Stimulated activated naive CD8-positive, alpha-beta T cell treated with anti-CD3 and anti-CD28 coated beads, Interleukin-15, Interleukin-2, amounts not matched to agents 100 U/mL and 50 U/mL, for 24 hours (primary cell): ENCODE results near the gene FHIT.

Experiments
- ATAC-seq: fragments of 150-1000 bp; cut with Tn5 transposase; one replicate; pipeline ENCODE4 v1.10.0; 2021
- DNase-seq: peaks from one replicate; pipeline ENCODE4 v3.0.0; 2021

Gene FHIT

GRCh38 chr3:60399861-60400845, 851.1 kb downstream of the FHIT start:
- DNase-seq (no peak), ATAC-seq (no peak)

DNA sequence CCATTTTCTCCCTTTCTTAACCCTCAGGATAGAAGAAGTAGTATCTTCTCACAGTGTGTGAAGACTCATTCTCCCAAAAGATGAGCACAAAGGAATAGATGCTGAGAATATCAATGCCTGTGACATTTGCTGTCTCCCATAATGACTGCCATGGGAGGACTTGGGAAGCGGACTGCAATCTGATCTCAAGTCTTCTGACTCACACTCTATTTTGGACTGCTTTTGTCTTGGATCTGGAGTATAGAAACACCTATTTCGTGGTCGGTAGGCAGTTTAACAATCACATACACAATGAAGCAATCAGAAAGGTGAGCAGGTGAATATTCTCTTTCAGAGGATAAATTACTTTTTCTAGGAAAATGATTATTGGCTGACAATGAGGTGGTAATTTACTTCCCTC, 852.0 kb downstream of the FHIT start:
- no peak for DNase-seq
- ATAC-seq, result no peak

DNA sequence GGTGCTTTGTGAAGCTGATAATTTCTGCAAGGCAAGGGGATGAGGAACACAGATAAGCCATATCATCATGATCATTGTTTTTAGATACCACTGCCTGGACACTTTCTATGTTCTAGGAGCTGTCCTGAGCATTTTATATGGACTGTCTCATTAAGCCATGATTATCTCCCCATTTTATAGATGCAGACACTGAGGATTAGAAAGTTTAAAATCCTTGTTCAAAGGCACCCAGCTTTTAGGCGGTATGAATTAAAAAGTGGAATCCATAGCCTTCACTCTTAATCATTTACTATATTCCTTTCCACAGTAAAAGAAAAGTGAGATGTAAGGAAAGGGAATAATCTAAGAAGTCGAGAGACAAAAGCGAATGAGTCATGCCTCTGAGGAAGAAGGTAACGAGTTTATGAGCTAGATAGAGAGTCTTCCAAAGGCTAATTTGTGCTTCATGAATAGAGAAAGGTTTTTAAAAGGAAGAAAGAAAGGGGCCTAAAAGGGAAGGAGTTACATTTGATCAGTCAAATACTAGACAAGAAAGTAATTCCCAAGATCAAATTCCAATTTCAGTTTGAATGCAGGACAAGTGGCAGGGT, 856.0 kb downstream of the FHIT start:
- ATAC-seq, result no peak
- DNase-seq, result no peak

GRCh38 chr3:60393946-60394345, 857.3 kb downstream of the FHIT start:
- ATAC-seq (no peak), DNase-seq (no peak)

DNA sequence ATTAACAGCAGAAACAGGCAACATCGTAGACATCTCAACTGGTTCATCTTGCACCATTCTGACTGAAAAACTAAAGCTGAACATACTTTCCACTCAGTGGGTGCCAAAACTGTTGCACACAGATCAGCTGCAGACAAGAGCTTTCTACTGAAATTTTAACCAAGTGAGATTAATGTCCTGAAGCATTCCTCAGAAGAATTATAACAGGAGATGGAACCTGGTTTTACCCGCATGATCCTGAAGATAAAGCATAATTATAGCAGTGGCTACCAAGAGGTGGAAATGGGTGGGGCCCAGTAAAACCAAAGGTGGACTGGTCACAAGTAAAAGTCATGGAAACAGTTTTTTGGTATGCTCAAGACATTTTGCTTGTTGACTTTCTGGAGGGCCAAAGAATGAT, 858.8 kb downstream of the FHIT start:
- DNase-seq (no peak), ATAC-seq (no peak)

DNA sequence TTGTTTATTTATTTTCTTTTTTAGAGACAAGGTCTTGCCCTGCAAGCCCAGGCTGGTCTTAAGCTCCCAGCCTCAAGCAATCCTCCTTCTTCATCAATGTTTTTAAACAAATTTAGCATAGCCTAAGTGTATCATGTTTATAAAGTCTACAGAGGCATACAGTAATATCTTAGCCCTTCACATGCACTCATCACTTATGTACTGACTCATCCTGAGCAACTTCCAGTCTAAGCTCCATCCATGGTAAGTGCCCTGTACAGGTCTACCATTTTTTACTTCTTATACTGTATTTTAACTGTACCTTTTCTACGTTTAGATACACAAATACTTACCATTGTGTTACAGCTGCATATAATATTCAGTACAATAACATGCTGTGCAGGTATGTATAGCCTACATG, 860.0 kb downstream of the FHIT start:
- ATAC-seq (no peak), DNase-seq (no peak)

- ATAC-seq, result no peak
- no peak for DNase-seq
These were observed 862.5 kb downstream of the FHIT start for GRCh38 chr3:60388731-60389130.

- no peak for DNase-seq
- no peak for ATAC-seq
These were observed 864.9 kb downstream of the FHIT start for GRCh38 chr3:60386306-60386705.

- ATAC-seq (no peak), DNase-seq (no peak)
These were observed 866.9 kb downstream of the FHIT start for GRCh38 chr3:60384341-60384740.

DNA sequence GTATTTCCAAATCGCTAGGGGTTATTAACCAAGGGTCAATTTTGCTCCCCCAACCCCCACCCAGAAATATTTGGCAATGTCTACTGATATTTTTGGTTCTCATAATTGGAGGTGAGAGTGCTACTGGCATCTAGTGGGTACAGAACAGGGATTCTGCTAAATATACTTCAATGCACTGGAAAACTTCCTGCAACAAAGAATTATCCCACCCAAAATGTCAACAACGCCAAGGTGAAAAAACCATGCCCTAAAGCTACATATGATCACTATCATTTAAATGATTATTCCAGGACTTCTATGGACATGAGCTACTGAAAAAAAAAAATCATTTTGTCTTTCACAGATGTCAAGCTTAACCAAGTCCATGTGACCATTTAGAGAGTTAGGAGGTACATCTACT, 867.9 kb downstream of the FHIT start:
- ATAC-seq (no peak), DNase-seq (no peak)

- no peak for DNase-seq
- no peak for ATAC-seq
These were observed 884.8 kb downstream of the FHIT start for GRCh38 chr3:60366486-60366885.

DNA sequence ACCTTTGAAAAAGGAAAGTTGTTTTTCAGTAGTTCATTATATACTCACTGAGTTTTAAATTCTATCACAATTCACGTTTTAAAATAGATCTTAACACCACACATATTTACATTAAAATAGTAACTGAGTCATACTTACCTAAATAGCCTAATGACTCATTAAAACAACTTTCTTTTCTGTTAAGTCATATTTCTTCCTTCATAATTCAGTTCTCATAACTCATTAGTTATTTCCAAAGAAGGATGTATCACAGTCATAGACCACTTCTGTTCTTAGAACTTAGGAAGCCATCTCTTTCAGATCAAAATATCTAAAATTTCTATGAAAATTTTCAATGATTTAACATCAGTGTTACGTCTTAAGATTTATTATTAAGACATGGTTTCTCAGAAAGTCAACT, 885.9 kb downstream of the FHIT start:
- DNase-seq, result no peak
- peak; percentile 55 for ATAC-seq

- ATAC-seq, result no peak
- DNase-seq, result no peak
These were observed 886.8 kb downstream of the FHIT start for GRCh38 chr3:60364475-60364874.

GRCh38 chr3:60363817-60364216, 887.4 kb downstream of the FHIT start:
- DNase-seq, result no peak
- peak; percentile 72 for ATAC-seq

- ATAC-seq, result no peak
- no peak for DNase-seq
These were observed 895.4 kb downstream of the FHIT start for GRCh38 chr3:60355825-60356224.

- DNase-seq (no peak), ATAC-seq (no peak)
These were observed 899.8 kb downstream of the FHIT start for GRCh38 chr3:60351481-60351880.

DNA sequence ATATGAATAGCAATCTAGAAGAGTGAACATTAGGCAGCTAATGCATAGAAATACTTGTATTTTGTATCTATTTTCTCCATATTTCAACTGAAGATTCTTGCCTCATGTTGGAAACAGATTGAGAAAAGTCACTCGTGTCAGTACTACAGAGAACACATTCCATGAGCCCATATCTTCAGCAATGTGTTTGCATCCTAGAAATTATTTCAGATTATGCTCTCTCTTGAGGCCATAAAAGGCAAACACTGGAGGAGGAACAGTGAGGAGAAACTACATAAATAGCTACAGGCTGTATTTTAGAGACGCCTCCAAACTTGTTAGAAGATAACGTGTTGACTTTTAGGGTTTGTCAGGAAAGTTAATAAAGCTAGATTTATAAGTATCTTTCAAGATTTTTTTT, 906.9 kb downstream of the FHIT start:
- no peak for DNase-seq
- ATAC-seq, result no peak

DNA sequence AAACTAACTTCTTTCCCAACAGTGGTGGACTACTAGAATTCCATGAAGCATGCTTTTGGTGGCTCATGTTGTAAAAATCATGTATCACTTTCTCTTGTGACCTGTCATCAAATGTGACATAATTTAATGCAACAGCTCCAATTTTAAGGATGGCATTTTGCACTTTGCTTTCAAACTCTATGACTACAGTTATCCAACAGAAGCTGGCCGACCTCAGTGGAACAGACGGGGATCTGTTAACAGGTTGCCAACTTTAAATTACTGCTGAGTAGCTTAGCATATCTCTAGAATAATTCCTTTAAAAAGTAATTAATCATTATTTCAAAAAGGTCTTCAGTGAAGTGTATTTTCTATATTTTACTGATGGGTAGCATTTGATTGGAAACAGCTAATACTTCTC, 907.4 kb downstream of the FHIT start:
- DNase-seq, result no peak
- no peak for ATAC-seq

- ATAC-seq, result no peak
- DNase-seq, result no peak
These were observed 911.9 kb downstream of the FHIT start for GRCh38 chr3:60339304-60339703.

GRCh38 chr3:60337421-60337820, 913.8 kb downstream of the FHIT start:
- ATAC-seq, result no peak
- DNase-seq, result no peak

DNA sequence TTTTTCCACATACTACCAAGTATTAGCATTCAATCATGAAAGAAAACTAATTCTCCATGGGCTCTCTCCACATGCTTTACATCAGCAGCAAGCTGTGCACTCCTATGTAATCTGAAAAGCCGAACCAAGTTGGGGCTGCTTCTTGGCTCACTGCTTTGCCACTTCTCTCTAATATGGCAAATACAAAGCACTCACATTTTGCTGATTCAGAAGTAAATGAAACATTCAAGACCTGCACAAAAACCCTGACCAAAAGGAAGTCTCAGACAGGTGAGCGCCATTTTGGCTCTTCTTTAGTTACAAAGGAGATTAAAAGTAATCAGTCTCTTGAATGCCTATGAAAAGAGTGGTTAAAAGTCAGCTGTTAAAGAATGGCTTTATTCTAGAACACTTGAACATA, 915.2 kb downstream of the FHIT start:
- ATAC-seq, result no peak

DNA sequence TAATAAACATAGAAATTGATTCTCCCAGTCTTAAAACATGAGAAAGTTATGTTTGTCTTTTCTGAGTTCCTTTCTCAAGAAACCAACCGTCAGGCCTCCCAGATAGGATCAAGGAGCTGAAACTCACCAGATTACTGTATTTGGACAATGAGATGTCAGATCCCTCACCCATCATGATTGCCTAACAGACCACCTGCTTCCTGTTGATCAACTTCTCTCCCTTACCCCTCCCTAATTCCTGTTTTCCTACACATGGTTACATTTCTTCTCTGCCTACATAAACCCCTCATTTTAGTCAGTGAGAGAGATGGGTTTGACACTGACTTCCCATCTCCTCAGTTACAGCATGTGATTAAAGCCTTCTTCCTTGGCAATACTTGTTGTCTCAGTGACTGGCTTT, 917.5 kb downstream of the FHIT start:
- DNase-seq (no peak), ATAC-seq (no peak)

More for the DNA sequence above, 915.2 kb downstream of the FHIT start:
- DNase-seq, result no peak

DNA sequence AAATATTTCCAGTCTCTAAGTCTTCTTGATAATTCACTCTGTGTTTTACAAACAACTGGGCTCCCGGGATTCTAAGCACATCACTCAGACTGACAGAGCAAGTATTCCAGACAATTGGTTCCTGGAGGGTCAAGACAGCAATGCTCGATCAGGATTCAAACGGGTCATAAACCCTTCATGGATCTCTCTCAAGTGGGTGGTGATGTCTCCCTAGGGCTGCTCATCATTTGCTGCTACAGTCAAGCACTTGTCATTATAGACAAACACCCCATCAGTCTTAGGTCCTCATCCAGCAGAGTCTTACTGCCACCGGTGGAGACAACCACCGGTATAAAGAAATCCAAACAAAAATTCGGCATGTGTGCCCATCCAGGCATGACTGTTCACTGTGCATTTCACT, 921.1 kb downstream of the FHIT start:
- DNase-seq (no peak), ATAC-seq (no peak)
